Right lobe of liver (tissue), 6 donors: Measurements from ENCODE around the gene IQSEC1. TPM values are rescaled to one million over a fixed set of nuclear protein-coding genes. Genes with fewer than 3 reads are reported as not detected.

Source experiments
- ATAC-seq, 4 donors: fragments of 200-7000 bp; cut with Tn5 transposase; one replicate each; pipeline ENCODE4 v1.9.1; 2020; ENCODE audit warnings: mild to moderate bottlenecking in 4 of 4, moderate library complexity in 4 of 4
- DNase-seq, 3 donors: peaks; one replicate each; pipeline ENCODE4 v3.0.0-alpha.2; 2020
- H3K27ac ChIP-seq, 3 donors: fragments of 200-600 bp; one replicate each; pipeline ENCODE4 v1.8.0; 2022
- H3K27me3 ChIP-seq, 2 donors: fragments of 200-600 bp; one replicate each; pipeline ENCODE4 v1.8.0; 2022
- H3K36me3 ChIP-seq, 4 donors: fragments of 200-600 bp; sonication (generic) in 1 of 4; one replicate each; pipeline versions ENCODE4 v1.5.1 to v1.8.0; 2017 to 2022; ENCODE audit warnings: control low read depth in 1 of 4
- H3K4me1 ChIP-seq, 4 donors: fragments of 200-600 bp; sonication (generic) in 1 of 4; one replicate each; pipeline versions ENCODE4 v1.5.1 to v1.8.0; 2017 to 2022; ENCODE audit warnings: control low read depth in 1 of 4
- H3K4me3 ChIP-seq, 3 donors: fragments of 200-600 bp; one replicate each; pipeline ENCODE4 v1.8.0; 2022
- H3K9me3 ChIP-seq, 4 donors: fragments of 200-600 bp; sonication (generic) in 1 of 4; one replicate each; pipeline versions ENCODE4 v1.5.1 to v1.8.0; 2017 to 2022; ENCODE audit warnings: control low read depth in 1 of 4
- POLR2A ChIP-seq: fragments of 450-650 bp; IDR thresholded peaks from one replicate; pipeline ENCODE4 v1.6.1; 2017; ENCODE audit warnings: antibody characterized with exemption, mild to moderate bottlenecking
- WGBS: methylation state at CpG from one replicate; pipeline ENCODE4 v1.1.6; 2018; ENCODE audit warnings: low coverage, low lambda C conversion rate; ENCODE audit not compliant: insufficient coverage; ENCODE audit errors: missing lambda C conversion rate; 5-methylcytosine and 5-hydroxymethylcytosine counted together
- intact Hi-C, 2 donors: fragments of 100-400 bp; cut with DNase I; formaldehyde crosslinking; loops; one replicate each; pipeline versions ENCODE4 v1.11.2 to v1.14.1; 2022
- total RNA-seq, 6 experiments: library from RNA; depleted of rRNA in 2 of 6; stranded (reverse); fragments of >200 nt in 2 of 6; fragmentation: NEBNext Ultra II Directional in 3 of 6; extraction: Animal tissue kit (Norgen Biotek cat#: 25700) in 3 of 6; gene quantifications; one replicate each; pipeline versions ENCODE4 v1.1.0 to v1.2.4, GENCODE V29; 2016 to 2023
- TF ChIP-seq, protein P1 (sequence below), 4 donors: fragments of 200-600 bp in 3 of 4; fragments of 450-650 bp in 1 of 4; IDR thresholded peaks; one replicate each; pipeline versions ENCODE4 v1.5.1 to v1.8.0; 2016 to 2022; ENCODE audit warnings: antibody characterized with exemption in 4 of 4, mild to moderate bottlenecking in 2 of 4
- donor health status: DM: no; HTN: yes; CAD: no.
- donor health status: DM: no; HTN: no; CAD: no.
- donor health status: DM: no; HTN: no; CAD: no.
- donor health status: DM: no; HTN: yes; CAD: no.
- donor health status: DM: no; HTN: yes; CAD: no.

Gene IQSEC1
- total RNA-seq, 6 experiments from 2014 or later: 32.1 to 61.3 (median 48.9) TPM

DNA sequence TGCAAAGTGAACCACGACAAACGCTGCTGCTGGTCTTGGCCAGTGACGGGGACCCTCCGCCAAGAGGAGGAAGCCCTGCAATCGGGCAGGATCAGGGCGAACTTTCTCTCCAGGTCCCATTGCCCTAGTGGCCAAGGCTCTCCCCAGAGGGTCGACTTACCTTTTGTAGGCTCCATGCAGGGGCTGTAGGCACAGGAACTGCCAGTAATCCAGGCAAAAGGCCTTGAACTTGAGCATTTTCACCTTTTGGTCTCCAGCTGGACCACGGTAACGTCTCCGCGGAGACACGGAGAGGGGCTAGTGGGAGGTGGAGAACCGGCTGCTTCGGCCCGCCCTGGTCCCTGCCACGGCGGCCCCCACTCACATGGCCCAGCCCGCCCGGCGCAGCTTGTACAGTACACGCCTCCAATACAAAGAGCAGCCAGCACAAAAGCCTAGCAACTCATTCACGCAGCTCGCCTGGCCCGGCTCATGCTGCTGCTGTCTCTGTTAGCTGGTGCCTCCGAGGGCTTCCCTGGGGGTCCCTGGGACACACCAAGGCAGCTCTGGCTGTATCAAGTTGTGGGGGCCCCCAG is 31.0 kb downstream of the IQSEC1 start:
- TF ChIP-seq POLR2A: no peak
- TF ChIP-seq, protein P1, sequence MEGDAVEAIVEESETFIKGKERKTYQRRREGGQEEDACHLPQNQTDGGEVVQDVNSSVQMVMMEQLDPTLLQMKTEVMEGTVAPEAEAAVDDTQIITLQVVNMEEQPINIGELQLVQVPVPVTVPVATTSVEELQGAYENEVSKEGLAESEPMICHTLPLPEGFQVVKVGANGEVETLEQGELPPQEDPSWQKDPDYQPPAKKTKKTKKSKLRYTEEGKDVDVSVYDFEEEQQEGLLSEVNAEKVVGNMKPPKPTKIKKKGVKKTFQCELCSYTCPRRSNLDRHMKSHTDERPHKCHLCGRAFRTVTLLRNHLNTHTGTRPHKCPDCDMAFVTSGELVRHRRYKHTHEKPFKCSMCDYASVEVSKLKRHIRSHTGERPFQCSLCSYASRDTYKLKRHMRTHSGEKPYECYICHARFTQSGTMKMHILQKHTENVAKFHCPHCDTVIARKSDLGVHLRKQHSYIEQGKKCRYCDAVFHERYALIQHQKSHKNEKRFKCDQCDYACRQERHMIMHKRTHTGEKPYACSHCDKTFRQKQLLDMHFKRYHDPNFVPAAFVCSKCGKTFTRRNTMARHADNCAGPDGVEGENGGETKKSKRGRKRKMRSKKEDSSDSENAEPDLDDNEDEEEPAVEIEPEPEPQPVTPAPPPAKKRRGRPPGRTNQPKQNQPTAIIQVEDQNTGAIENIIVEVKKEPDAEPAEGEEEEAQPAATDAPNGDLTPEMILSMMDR (IDR thresholded peaks at IDR 0.05): no peak
- Histone ChIP-seq H3K27me3 (no peaks in the 10 kb centered on the region), H3K4me3 (no peak overlapping the region), H3K9me3 (no peaks in the 10 kb centered on the region), H3K36me3 (no peaks in the 10 kb centered on the region), H3K27ac (no peak overlapping the region), H3K4me1 (no peaks in the 10 kb centered on the region)
- DNase-seq (peak in 1 of 3 donors; percentile 27), ATAC-seq (no peak)
- intact Hi-C loops: no loop called here
- WGBS: no CpG with 5 or more reads among the region's 25 CpGs

DNA sequence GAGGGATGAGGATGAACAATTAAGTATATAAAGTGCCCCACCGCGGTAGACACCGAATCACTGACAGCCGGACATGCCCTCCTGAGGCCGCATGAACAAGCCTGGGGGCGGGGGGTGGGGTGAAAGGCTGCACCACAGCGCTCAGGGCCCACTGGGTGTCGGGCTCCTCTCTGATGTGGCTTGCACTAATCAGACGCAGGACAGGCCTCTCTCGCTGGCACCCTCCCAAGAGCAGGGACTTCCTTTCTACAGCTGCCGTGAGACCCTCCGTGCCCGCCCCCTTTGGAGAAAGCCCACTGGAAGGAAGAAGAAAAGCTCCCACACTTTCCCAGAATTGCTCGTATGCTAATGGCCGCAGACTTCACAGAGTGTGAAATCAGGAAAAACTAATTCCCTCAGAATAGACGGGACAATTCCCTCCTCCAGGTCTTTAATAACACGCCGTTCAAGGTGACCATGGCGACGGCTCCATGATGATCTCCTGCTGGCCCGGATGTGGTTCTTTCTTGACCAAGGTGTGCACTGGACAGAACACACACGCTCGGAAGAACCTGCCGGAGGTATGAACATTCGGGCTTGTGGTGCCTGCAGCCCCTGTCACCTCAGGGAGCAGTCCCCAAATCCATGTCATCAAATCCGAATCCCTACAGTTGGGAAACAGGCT is 32.0 kb downstream of the IQSEC1 start:
- no peak for ATAC-seq
- Histone ChIP-seq H3K27ac (no peak overlapping the region), H3K4me3 (no peak overlapping the region), H3K27me3 (no peaks in the 10 kb centered on the region), H3K36me3 (no peaks in the 10 kb centered on the region), H3K4me1 (no peaks in the 10 kb centered on the region), H3K9me3 (no peaks in the 10 kb centered on the region)
- 90% methylated on average over 7 of the region's 26 CpGs for WGBS
- peak in 1 of 3 donors; percentile 57 for DNase-seq
- TF ChIP-seq POLR2A: no peak
- TF ChIP-seq, protein P1 (IDR thresholded peaks at IDR 0.05): no peak
- intact Hi-C loops: no loop called here

DNA sequence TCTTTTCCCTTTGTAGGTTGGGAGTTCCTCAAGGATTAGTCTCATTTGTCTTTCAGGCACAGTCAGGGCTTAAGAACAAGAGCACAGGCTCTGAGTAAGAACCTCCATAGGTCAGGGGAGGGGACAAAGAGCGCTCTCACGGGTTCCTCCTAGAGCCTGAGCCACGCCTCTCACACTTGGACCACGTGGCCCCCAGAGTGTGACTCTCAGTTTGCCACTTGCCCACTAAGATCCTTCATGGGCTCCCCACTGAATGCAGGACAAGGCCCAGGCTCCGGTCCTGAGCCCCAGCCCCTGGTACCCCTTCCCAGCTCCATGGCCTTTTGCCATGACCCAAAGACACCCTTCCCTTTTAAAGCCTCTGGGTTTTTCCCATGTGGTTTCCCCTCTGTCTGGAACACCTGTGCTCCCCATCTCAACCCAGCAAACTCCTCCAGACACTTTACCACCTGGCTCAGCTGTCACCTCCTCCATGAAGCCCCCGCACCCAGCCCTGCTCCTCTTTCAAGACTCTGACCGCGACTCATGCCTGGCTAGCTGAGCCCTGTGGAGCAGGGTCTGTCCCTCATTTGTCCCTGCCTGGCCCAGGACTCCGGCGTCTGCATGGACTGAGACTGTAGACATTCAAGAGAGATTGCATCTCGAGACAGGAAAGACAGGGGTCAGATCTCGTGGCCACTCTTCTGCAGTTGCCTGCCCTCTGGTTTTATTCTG is 32.7 kb downstream of the IQSEC1 start:
- ATAC-seq: peak; percentile 43 to 72 (median 54)
- Histone ChIP-seq H3K27ac (no peak overlapping the region), H3K9me3 (no peaks in the 10 kb centered on the region), H3K36me3 (no peaks in the 10 kb centered on the region), H3K4me3 (no peak overlapping the region), H3K4me1 (no peaks in the 10 kb centered on the region), H3K27me3 (no peaks in the 10 kb centered on the region)
- 93% methylated on average over 3 of the region's 12 CpGs for WGBS
- intact Hi-C loops: no loop called here
- DNase-seq: peak in 1 of 3 donors; percentile 57
- TF ChIP-seq POLR2A: no peak
- TF ChIP-seq, protein P1 (IDR thresholded peaks at IDR 0.05): no peak

DNA sequence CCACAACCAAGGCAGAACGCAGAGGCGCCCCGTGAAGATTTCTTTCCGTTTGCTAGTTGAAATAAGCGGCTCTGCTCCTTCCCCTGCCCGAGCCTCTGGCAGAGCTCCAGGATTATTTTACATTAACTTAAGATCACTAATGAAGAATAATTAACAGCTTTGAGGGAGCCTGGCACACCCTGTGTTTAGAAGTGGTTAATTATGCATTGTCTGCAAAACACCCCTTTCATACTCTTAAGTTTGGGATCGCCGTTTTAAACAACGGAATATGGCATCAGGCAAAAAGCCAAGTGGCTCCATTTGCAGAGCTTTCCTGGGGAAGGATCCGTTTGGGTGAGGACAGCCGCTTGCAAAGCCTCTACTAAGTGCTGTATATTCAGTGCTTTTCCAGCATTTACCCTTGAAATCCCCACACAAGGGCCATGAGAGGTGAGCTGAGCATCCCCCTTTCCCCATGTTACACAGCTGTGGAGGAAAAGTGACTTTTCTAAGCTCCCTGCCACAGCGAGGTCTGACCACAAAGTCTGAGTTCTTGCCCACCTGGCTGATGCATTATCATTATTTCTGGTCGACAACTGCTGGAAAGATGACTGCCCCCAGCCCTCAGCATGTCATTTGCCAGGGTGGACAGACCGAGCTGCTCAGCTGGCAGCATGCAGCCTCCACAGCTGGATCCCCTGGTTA is 33.9 kb downstream of the IQSEC1 start:
- intact Hi-C loops: no loop called here
- Histone ChIP-seq H3K27me3 (no peaks in the 10 kb centered on the region), H3K27ac (no peak overlapping the region), H3K4me3 (no peak overlapping the region), H3K36me3 (no peaks in the 10 kb centered on the region), H3K4me1 (no peaks in the 10 kb centered on the region), H3K9me3 (no peaks in the 10 kb centered on the region)
- 63% methylated on average over 12 of the region's 14 CpGs for WGBS
- no peak for ATAC-seq
- TF ChIP-seq, protein P1 (IDR thresholded peaks at IDR 0.05): no peak
- no peak for TF ChIP-seq POLR2A
- peak in 1 of 3 donors; percentile 30 for DNase-seq
